ENCODE data around the gene SLC35F4. TPM values are rescaled to one million over a fixed set of nuclear protein-coding genes. Genes with fewer than 3 reads are reported as not detected.
A peak's percentile ranks its signal among the peaks of the same experiment; 100 is the strongest.

The SLC35F4 gene
- total RNA-seq, 2 donors from 2014 or later: not detected

GRCh38 chr14:57845802-57846531 is 19.9 kb downstream of the SLC35F4 start:
- ATAC-seq (replicated peaks in 1 of 2) (no peak), DNase-seq (no peak)
- Mint-ChIP-seq H3K27me3 (ENCODE audit: low read depth) (peaks cover 4% of the 10 kb centered on the region), H3K4me1 (ENCODE audit: low read depth) (no peaks in the 10 kb centered on the region), H3K9me3 (peaks cover 0 to under 1% of the 10 kb centered on the region in 2 donors), H3K27ac (no peak overlapping the region), H3K4me3 (no peak overlapping the region), H3K36me3 (ENCODE audit: insufficient read depth in 2 of 2) (no peaks in the 10 kb centered on the region)

DNA sequence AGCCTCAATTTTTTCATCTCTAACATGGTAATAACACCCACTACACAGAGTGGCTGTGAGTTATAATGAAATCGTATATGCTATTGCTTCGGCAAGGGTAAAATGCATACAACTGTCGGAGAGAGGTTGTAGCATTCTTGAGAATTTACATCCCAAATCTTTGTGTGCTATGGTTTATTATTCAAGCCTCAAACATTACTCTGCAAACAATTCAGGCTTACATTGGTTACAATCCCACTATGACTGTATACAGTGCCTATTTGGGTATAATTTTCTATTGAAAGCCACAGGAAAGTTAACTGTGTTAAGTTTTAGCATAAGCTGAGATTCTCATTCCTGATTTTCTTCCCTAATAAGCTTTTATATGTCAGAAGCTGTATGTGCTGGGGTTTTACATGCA is 20.6 kb downstream of the SLC35F4 start:
- Mint-ChIP-seq H3K27ac (no peak overlapping the region), H3K27me3 (ENCODE audit: low read depth) (peaks cover 4% of the 10 kb centered on the region), H3K9me3 (peaks cover 0 to 2% of the 10 kb centered on the region in 2 donors), H3K36me3 (ENCODE audit: insufficient read depth in 2 of 2) (no peaks in the 10 kb centered on the region), H3K4me3 (no peak overlapping the region), H3K4me1 (ENCODE audit: low read depth) (no peaks in the 10 kb centered on the region)
- ATAC-seq (replicated peaks in 1 of 2): no peak
- no peak for DNase-seq

DNA sequence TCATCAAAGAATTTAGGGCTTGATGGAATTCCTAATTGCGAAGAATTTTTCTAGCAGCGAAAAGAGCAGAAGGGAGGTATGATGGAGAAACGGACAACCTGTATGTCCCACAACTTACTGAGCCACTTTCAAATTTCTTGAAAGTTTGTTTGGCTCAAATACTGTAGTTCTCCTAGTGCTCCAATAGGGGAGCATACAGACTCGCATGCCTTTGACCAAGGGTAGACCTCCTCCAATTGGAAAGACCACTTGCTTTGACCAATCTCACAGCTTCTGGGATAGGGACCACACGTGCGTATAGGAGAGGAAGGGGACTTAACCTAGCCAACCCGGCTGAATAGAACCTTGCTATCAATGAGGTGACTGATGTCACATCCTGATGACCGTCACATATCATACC is 28.6 kb downstream of the SLC35F4 start:
- Mint-ChIP-seq H3K4me1 (ENCODE audit: low read depth) (no peaks in the 10 kb centered on the region), H3K27ac (no peak overlapping the region), H3K9me3 (peaks cover 2 to 7% of the 10 kb centered on the region in 2 donors), H3K36me3 (ENCODE audit: insufficient read depth in 2 of 2) (no peaks in the 10 kb centered on the region), H3K4me3 (no peak overlapping the region), H3K27me3 (ENCODE audit: low read depth) (peaks cover 8% of the 10 kb centered on the region)
- DNase-seq (no peak), ATAC-seq (replicated peaks in 1 of 2) (no peak)

- peaks cover 2 to 5% of the 10 kb centered on the region in 2 donors for H3K9me3 Mint-ChIP-seq
- no peaks in the 10 kb centered on the region for H3K36me3 Mint-ChIP-seq (ENCODE audit: insufficient read depth in 2 of 2)
- H3K27me3 Mint-ChIP-seq (ENCODE audit: low read depth): peaks cover 15% of the 10 kb centered on the region
- H3K27ac Mint-ChIP-seq: no peak overlapping the region
- no peak overlapping the region for H3K4me3 Mint-ChIP-seq
- H3K4me1 Mint-ChIP-seq (ENCODE audit: low read depth): no peaks in the 10 kb centered on the region
- DNase-seq: no peak
- ATAC-seq (replicated peaks in 1 of 2): no peak
These were observed 30.1 kb downstream of the SLC35F4 start for GRCh38 chr14:57835766-57836165.

DNA sequence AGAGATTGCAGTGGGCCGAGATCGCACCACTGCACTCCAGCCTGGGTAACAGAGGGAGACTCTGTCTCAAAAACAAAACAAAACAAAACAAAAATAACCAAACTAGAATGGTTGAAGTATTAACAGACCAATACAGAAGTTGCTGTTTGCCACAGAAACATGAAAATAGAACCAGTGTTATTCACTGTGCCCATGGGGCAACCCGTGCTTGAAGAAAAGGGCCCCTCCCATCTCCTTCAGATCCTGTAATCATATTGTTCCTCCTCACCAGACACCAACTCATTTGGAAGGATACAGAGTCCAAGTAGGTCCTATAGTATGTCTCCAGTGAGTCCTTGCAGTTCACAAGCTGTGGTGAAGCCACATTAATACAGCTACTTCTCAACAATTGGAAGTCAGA is 30.9 kb downstream of the SLC35F4 start:
- peaks cover 2 to 5% of the 10 kb centered on the region in 2 donors for H3K9me3 Mint-ChIP-seq

DNA sequence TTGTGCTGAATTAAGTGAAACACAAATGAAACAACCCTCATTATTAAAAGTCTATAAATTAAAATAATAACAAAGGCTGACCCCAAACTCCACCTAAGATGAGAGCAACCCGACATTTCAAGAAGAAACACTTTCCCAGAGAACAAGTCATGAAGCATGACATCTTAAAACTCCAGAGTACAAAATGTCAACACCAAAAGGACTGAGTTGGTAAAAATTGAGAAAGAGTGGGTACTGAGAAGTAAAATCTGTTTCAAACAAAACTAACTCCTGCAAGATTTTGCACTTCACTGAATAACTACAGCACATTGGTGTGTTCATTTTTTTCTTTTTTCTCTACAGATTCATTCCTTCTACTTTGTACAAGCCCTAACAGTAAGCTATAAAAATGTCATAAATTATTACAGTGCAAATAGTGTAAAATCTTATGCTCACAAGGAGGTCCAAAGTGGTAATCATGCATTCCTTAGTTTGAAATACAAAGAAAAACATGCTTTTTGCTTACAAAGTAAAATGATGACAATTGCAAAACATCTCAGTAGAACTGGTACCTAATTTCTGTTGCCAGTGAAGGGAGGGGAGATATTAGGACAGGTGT is 31.8 kb downstream of the SLC35F4 start:
- ATAC-seq (replicated peaks in 1 of 2) (no peak), DNase-seq (no peak)
- Mint-ChIP-seq H3K9me3 (peaks cover 2 to 5% of the 10 kb centered on the region in 2 donors), H3K36me3 (ENCODE audit: insufficient read depth in 2 of 2) (no peaks in the 10 kb centered on the region), H3K27ac (no peak overlapping the region), H3K4me3 (no peak overlapping the region), H3K27me3 (ENCODE audit: low read depth) (peaks cover 19% of the 10 kb centered on the region), H3K4me1 (ENCODE audit: low read depth) (no peaks in the 10 kb centered on the region)

More for the DNA sequence above, 30.9 kb downstream of the SLC35F4 start:
- Mint-ChIP-seq H3K4me1 (ENCODE audit: low read depth) (no peaks in the 10 kb centered on the region), H3K4me3 (no peak overlapping the region), H3K27me3 (ENCODE audit: low read depth) (peaks cover 16% of the 10 kb centered on the region), H3K27ac (no peak overlapping the region), H3K36me3 (ENCODE audit: insufficient read depth in 2 of 2) (no peaks in the 10 kb centered on the region)
- ATAC-seq (replicated peaks in 1 of 2) (no peak), DNase-seq (no peak)

DNA sequence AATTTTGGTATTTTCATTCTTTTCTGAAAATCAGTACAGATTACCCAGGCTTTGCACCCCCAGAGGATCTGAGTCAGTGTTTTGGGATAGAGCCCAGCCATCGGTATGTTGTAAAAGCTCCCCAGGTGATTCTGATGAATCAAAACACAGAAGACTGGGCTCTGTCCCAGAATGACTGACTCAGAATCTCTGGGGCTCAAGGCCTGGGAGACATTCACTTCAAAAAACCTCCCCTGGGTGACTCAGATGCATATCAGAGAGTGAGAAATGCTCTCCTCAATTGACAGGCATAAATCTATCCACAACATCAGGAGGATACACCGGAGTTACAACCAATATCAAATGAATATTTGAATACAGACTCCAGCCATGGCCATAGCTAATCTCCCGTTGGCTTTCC is 32.6 kb downstream of the SLC35F4 start:
- peaks cover 24% of the 10 kb centered on the region for H3K27me3 Mint-ChIP-seq (ENCODE audit: low read depth)
- no peak overlapping the region for H3K27ac Mint-ChIP-seq
- no peak overlapping the region for H3K4me3 Mint-ChIP-seq
- peaks cover 2 to 5% of the 10 kb centered on the region in 2 donors for H3K9me3 Mint-ChIP-seq
- DNase-seq (no peak), ATAC-seq (replicated peaks in 1 of 2) (peak; percentile 45 to 66)
- H3K36me3 Mint-ChIP-seq (ENCODE audit: insufficient read depth in 2 of 2): no peaks in the 10 kb centered on the region
- H3K4me1 Mint-ChIP-seq (ENCODE audit: low read depth): no peaks in the 10 kb centered on the region

- no peak overlapping the region for H3K4me3 Mint-ChIP-seq
- H3K36me3 Mint-ChIP-seq (ENCODE audit: insufficient read depth in 2 of 2): no peaks in the 10 kb centered on the region
- no peak for DNase-seq
- peaks cover 24% of the 10 kb centered on the region for H3K27me3 Mint-ChIP-seq (ENCODE audit: low read depth)
- no peak overlapping the region for H3K27ac Mint-ChIP-seq
- ATAC-seq (replicated peaks in 1 of 2): no peak
- no peaks in the 10 kb centered on the region for H3K4me1 Mint-ChIP-seq (ENCODE audit: low read depth)
- no peaks in the 10 kb centered on the region for H3K9me3 Mint-ChIP-seq
These were observed 33.9 kb downstream of the SLC35F4 start for GRCh38 chr14:57831981-57832380.

- ATAC-seq (replicated peaks in 1 of 2): no peak
- H3K27ac Mint-ChIP-seq: no peak overlapping the region
- no peak overlapping the region for H3K4me3 Mint-ChIP-seq
- H3K36me3 Mint-ChIP-seq (ENCODE audit: insufficient read depth in 2 of 2): no peaks in the 10 kb centered on the region
- peaks cover 2 to 5% of the 10 kb centered on the region in 2 donors for H3K9me3 Mint-ChIP-seq
- no peaks in the 10 kb centered on the region for H3K4me1 Mint-ChIP-seq (ENCODE audit: low read depth)
- no peak for DNase-seq
- peaks cover 21% of the 10 kb centered on the region for H3K27me3 Mint-ChIP-seq (ENCODE audit: low read depth)
These were observed 37.2 kb downstream of the SLC35F4 start for GRCh38 chr14:57828713-57829112.

GRCh38 chr14:57823015-57823660 is 42.8 kb downstream of the SLC35F4 start:
- no peak for ATAC-seq (replicated peaks in 1 of 2)

GRCh38 chr14:57822081-57822480 is 43.8 kb downstream of the SLC35F4 start:
- Mint-ChIP-seq H3K27me3 (ENCODE audit: low read depth) (peaks cover 5% of the 10 kb centered on the region), H3K36me3 (ENCODE audit: insufficient read depth in 2 of 2) (no peaks in the 10 kb centered on the region), H3K9me3 (peaks cover 2 to 7% of the 10 kb centered on the region in 2 donors), H3K27ac (no peak overlapping the region), H3K4me3 (no peak overlapping the region), H3K4me1 (ENCODE audit: low read depth) (no peaks in the 10 kb centered on the region)
- DNase-seq: no peak
- no peak for ATAC-seq (replicated peaks in 1 of 2)

More at GRCh38 chr14:57823015-57823660, 42.8 kb downstream of the SLC35F4 start:
- no peak for DNase-seq
- Mint-ChIP-seq H3K27me3 (ENCODE audit: low read depth) (peaks cover 5% of the 10 kb centered on the region), H3K4me3 (no peak overlapping the region), H3K36me3 (ENCODE audit: insufficient read depth in 2 of 2) (no peaks in the 10 kb centered on the region), H3K4me1 (ENCODE audit: low read depth) (no peaks in the 10 kb centered on the region), H3K27ac (no peak overlapping the region), H3K9me3 (peaks cover 2 to 7% of the 10 kb centered on the region in 2 donors)

DNA sequence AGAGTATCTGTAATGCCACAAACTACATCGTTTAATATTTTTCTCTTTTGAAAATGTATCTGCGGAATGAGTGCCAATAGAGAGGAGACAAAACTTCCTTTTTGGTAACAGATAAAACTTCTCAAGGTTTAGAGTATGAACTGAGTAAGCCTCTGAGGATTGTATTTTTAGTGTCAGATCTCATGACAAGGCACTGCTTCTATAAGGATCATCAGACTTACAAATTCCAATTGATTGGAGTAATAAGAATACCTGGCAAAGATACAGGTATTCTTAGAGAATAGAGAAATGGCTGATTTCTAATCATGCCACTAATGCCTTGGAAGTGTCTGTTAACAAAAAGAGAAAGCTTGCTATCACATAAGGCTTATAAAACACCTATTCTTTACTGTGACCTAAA is 45.3 kb downstream of the SLC35F4 start:
- Mint-ChIP-seq H3K27ac (no peak overlapping the region), H3K36me3 (ENCODE audit: insufficient read depth in 2 of 2) (no peaks in the 10 kb centered on the region), H3K27me3 (ENCODE audit: low read depth) (peaks cover 8% of the 10 kb centered on the region), H3K4me1 (ENCODE audit: low read depth) (peaks cover 10% of the 10 kb centered on the region), H3K9me3 (peaks cover 0 to 5% of the 10 kb centered on the region in 2 donors), H3K4me3 (no peak overlapping the region)
- no peak for ATAC-seq (replicated peaks in 1 of 2)
- no peak for DNase-seq

GRCh38 chr14:57818511-57818910 is 47.4 kb downstream of the SLC35F4 start:
- ATAC-seq (replicated peaks in 1 of 2) (no peak), DNase-seq (no peak)
- Mint-ChIP-seq H3K36me3 (ENCODE audit: insufficient read depth in 2 of 2) (no peaks in the 10 kb centered on the region), H3K4me1 (ENCODE audit: low read depth) (peaks cover 10% of the 10 kb centered on the region), H3K4me3 (no peak overlapping the region), H3K27ac (no peak overlapping the region), H3K9me3 (peaks cover 0 to 1% of the 10 kb centered on the region in 2 donors), H3K27me3 (ENCODE audit: low read depth) (peaks cover 6% of the 10 kb centered on the region)
